GM19193 (cell line): Measurements from ENCODE around the gene SNX30.

ENCODE experiments used
- POLR2A ChIP-seq: IDR thresholded peaks from 4 replicates; pipeline ENCODE4 v1.6.1; 2011; ENCODE audit not compliant: insufficient read depth, insufficient read length; ENCODE audit errors: extremely low read depth

SNX30 gene

GRCh38 chr9:112852741-112853504 is 102.4 kb downstream of the SNX30 start:
- no peak for TF ChIP-seq POLR2A

- no peak for TF ChIP-seq POLR2A
These were observed 103.5 kb downstream of the SNX30 start for GRCh38 chr9:112853882-112854585.

- no peak for TF ChIP-seq POLR2A
These were observed 104.1 kb downstream of the SNX30 start for GRCh38 chr9:112854657-112855056.

GRCh38 chr9:112856200-112856599 is 105.6 kb downstream of the SNX30 start:
- no peak for TF ChIP-seq POLR2A

GRCh38 chr9:112856843-112857242 is 106.3 kb downstream of the SNX30 start:
- TF ChIP-seq POLR2A, result no peak

GRCh38 chr9:112858005-112858404 is 107.4 kb downstream of the SNX30 start:
- no peak for TF ChIP-seq POLR2A

GRCh38 chr9:112858625-112859147 is 108.1 kb downstream of the SNX30 start:
- no peak for TF ChIP-seq POLR2A

GRCh38 chr9:112860451-112860850 is 109.9 kb downstream of the SNX30 start:
- TF ChIP-seq POLR2A, result no peak

GRCh38 chr9:112861155-112861554 is 110.6 kb downstream of the SNX30 start:
- no peak for TF ChIP-seq POLR2A

GRCh38 chr9:112861638-112862555 is 111.3 kb downstream of the SNX30 start:
- TF ChIP-seq POLR2A, result no peak

- TF ChIP-seq POLR2A, result no peak
These were observed 112.7 kb downstream of the SNX30 start for GRCh38 chr9:112863214-112863613.

GRCh38 chr9:112863746-112864145 is 113.2 kb downstream of the SNX30 start:
- no peak for TF ChIP-seq POLR2A

GRCh38 chr9:112864403-112864802 is 113.8 kb downstream of the SNX30 start:
- no peak for TF ChIP-seq POLR2A

GRCh38 chr9:112864982-112865381 is 114.4 kb downstream of the SNX30 start:
- no peak for TF ChIP-seq POLR2A
